ENCODE data around the gene ACOT13.
"Not testable (repeated sequence)": the region's sequence is repeated elsewhere in the genome, so short reads cannot be mapped to it uniquely, and the experiment has no call there.

ACOT13 gene

GRCh38 chr6:24723270-24723669, 56.4 kb downstream of the ACOT13 start:
- TF ChIP-seq CTCF (IDR thresholded peaks at IDR 0.05; ENCODE audit: low read depth, low read length, missing control alignments) = no peak
- no peak overlapping the region for H3K4me3 ChIP-seq (replicated peaks; ENCODE audit: low read depth, low read length)
- peak; percentile 38 for DNase-seq (ENCODE audit: extremely low read depth, low read depth)

- DNase-seq (ENCODE audit: extremely low read depth, low read depth); H3K4me3 ChIP-seq (replicated peaks; ENCODE audit: low read depth, low read length): not testable (repeated sequence)
Observed at GRCh38 chr6:24730653-24731052, 63.8 kb downstream of the ACOT13 start.

- not testable (repeated sequence) for DNase-seq (ENCODE audit: extremely low read depth, low read depth)
Observed at GRCh38 chr6:24731456-24732134, 64.7 kb downstream of the ACOT13 start.

GRCh38 chr6:24734166-24734565, 67.3 kb downstream of the ACOT13 start:
- no peak for TF ChIP-seq CTCF (IDR thresholded peaks at IDR 0.05; ENCODE audit: low read depth, low read length, missing control alignments)
- no peak for DNase-seq (ENCODE audit: extremely low read depth, low read depth)
- no peak overlapping the region for H3K4me3 ChIP-seq (replicated peaks; ENCODE audit: low read depth, low read length)

More at GRCh38 chr6:24731456-24732134, 64.7 kb downstream of the ACOT13 start:
- H3K4me3 ChIP-seq (replicated peaks; ENCODE audit: low read depth, low read length) = not testable (repeated sequence)

GRCh38 chr6:24734710-24735109, 67.8 kb downstream of the ACOT13 start:
- H3K4me3 ChIP-seq (replicated peaks; ENCODE audit: low read depth, low read length); DNase-seq (ENCODE audit: extremely low read depth, low read depth): not testable (repeated sequence)

GRCh38 chr6:24738741-24739140, 71.9 kb downstream of the ACOT13 start:
- H3K4me3 ChIP-seq (replicated peaks; ENCODE audit: low read depth, low read length) = no peak overlapping the region
- TF ChIP-seq CTCF (IDR thresholded peaks at IDR 0.05; ENCODE audit: low read depth, low read length, missing control alignments) = no peak
- no peak for DNase-seq (ENCODE audit: extremely low read depth, low read depth)

GRCh38 chr6:24740861-24741260, 74.0 kb downstream of the ACOT13 start:
- H3K4me3 ChIP-seq (replicated peaks; ENCODE audit: low read depth, low read length) = no peak overlapping the region
- no peak for DNase-seq (ENCODE audit: extremely low read depth, low read depth)
- TF ChIP-seq CTCF (IDR thresholded peaks at IDR 0.05; ENCODE audit: low read depth, low read length, missing control alignments) = no peak

- TF ChIP-seq CTCF (IDR thresholded peaks at IDR 0.05; ENCODE audit: low read depth, low read length, missing control alignments) = no peak
- 0 out of 2 replicates have a peak overlapping the region, but pooled peaks have one; percentile 14 for H3K4me3 ChIP-seq (replicated peaks; ENCODE audit: low read depth, low read length)
- no peak for DNase-seq (ENCODE audit: extremely low read depth, low read depth)
Observed at GRCh38 chr6:24742216-24742738, 75.4 kb downstream of the ACOT13 start.

Data from HFF-Myc (cell line).